T-helper 1 cell treated with Interleukin-12 subunit alpha and Interleukin-12 subunit beta and Interleukin-4 antibody, amounts not matched to agents 30 ng/mL and 1 ng/mL, for 36 hours (primary cell): ENCODE measurements around the gene LYL1. TPM values are rescaled to one million over a fixed set of nuclear protein-coding genes. Genes with fewer than 3 reads are reported as not detected.

ENCODE experiments used
- intact Hi-C: fragments of 100-400 bp; cut with micrococcal nuclease; formaldehyde crosslinking; loops from one replicate; pipeline ENCODE4 v1.15.1; 2024
- total RNA-seq: library from RNA; stranded (reverse); gene quantifications from 2 replicates; pipeline ENCODE4 v1.2.3, GENCODE V29; 2022

LYL1 gene
- total RNA-seq, 1 donor from 2014 or later: 4.2 TPM

DNA sequence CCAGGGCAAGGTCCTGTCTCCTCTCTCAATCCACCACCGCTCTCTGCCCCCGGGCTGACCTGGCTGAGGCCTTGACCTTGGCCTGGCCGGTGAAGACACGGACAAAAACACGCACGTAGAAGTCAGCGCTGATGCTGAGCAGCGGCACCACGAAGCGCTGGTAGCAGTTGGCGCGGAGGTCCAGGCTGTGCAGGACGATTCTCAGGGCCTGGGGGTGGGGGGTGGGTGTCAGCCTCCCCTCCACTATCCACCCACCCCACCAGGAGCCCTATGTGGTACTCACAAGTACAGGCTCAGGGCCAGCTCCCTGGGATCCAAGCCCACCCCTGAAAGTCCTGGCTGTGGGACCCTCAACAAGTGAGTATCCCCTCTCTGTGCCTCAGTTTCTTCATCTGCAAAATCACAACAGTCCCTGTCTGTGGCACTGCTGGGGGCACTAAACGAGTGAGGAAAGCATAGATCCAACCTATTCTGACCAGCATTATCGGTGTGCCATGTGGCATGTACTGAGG is 7.5 kb upstream of the LYL1 start:
- intact Hi-C loops: no loop called here

DNA sequence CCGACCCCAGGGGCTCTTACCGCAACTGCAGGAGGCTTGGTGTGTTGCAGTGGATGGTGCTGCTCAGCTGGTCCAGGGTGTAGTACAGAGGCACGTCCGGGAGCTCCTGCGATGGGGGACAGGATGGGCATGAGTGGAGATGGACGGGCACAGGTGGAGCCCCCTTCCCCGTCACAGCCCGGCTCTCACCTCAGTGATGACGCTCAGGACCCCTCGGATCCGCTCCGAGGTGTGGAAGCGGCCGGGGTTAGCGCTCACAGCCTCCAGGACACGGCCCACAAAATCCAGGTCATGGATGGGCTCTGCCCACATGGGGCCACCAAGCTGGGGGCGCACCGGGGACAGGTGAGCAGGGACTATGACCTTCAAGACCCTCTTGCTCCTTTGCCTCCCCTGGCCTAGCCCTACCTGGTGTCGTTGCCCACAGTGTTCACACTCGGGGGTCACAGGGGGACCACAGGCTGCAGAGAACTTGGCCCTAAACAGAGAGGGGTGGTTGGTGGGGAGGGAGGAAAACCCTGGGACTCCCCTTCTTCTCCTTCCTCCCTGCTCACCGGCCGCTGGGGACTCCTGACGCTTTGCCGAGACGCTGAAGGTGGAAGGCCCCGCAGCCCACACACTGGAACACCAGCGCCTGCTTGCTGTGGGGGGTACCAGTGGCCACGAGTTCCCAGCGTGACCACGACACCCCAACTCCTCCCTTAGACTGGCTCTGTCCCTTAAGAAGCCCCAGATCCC is 6.9 kb upstream of the LYL1 start:
- intact Hi-C loops: no loop called here

DNA sequence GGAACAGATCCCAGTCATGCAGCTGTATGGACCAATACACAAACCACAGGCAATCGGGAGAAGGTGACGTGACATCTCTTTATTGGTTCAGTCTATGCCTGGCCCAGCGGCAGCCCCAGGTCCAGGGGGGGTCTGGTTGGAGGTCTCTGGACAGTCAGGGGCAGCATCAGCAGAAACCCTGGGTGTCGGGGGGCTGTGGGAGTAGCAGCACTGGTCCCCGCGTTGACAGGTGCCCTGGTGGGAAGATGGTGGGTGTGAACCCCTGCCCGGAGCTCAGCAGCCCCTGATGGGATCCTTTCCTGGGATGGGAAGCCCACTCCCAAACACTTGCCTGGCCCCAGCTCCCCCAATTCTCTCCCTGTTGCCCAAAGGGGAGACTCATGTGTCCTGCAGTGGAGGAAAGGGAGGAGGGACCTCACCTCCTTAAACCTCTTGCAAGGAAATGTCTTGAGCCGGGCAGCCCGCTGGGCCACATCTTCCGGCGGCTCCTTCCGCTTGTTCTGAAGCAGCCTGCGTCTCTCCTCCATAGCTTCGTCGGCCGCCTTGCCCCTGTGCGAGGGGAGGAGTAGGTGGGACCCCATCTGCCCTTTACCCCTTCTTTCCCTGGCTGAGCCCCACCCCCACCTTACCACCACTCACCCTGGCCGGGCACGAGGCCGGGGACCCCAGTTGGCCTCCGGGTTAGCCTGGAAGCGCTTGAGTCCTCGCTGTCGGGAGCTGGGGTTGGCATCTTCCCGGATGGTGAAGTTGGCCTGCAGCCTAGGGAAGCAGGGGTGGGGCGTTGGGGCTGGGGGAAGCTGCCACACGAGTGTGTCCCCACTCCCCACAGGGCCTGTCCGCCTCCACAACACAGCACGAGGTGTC is 2.4 kb upstream of the LYL1 start:
- intact Hi-C loops: loop anchor here (1.0 to 5.0 kb wide), 4 partner anchors 11 to 213 kb away; partner anchors contain the start of genes GCDH, IER2, STX10 and TRMT1

DNA sequence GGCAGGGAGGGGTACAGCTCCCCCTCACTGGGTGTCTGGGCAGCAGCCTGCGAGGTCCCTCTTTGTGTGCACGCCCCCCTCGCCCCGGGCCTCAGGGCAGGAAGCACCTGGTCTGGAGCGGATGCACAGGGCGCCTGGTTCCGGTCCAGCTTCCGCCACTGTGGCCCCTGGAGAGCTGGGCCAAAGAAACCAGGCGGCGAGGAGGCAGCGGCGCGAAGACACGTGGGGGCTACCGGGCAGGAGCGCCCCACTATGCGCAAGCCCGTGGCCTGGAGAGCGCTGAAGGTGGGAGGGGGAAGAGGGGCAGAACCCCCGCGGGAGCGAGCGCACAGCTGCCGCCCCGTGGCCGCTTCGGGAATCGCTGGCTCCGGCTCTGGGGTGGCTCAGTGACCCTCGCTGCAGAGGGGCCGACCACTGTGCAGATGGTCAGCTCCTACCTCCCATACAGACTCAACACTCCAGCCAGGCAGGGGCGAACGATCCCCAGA is 1.7 kb upstream of the LYL1 start:
- intact Hi-C loops: loop anchor here (1.0 to 5.0 kb wide), 3 partner anchors 46 to 212 kb away; partner anchors contain the start of genes GCDH, IER2 and STX10

DNA sequence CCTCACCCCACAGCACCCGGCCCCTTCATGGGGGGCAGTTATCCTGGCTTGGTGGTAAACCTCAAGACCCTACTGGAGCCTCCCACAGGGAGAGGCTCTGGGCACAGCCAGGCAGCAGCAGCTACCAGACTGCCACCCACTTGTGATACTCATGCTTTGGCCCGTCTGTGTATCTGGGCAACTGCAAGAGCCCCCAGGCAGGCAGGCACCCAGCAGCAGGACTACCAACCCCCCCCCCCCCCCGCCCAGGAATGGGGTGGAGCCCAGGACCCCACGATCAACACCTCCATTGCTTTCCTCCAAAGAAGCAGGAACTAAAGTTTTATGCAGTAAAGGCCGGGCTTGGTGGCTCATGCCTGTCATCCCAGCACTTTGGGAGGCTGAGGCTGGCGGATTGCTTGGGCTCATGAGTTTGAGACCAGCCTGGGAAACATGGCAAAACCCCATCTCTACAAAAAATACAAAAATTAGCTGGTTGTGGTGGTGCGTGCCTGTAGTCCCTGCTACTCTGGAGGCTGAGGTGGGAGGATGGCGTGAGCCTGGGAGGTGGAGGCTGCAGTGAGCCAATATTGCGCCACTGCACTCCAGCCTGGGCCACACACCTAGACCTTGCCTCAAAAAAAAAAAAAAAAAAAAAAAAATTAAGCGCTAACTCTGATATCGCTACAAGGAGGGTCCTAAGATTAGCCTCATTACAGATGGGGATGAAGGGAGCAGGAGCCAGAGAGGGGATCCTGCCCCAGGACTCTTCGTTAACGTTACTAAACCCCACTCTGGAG is 1.1 kb upstream of the LYL1 start:
- intact Hi-C loops: loop anchor here (1.0 to 5.0 kb wide), 3 partner anchors 47 to 211 kb away; partner anchors contain the start of genes GCDH, IER2 and STX10

DNA sequence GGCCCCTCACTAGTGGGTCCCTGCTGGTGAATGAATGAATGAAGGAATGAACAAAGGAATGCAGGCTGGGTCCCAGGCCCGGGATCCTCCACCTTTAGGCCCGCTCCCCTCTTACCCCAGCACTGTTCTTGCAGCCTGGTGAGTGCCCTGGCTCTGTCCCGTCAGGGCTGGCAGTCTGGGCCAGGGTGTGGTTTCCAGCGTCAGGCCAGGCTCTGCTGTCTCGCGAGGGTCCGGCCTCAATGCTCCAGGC is 317 bp downstream of the LYL1 start:
- intact Hi-C loops: loop anchor here (5.0 kb wide), 1 partner anchor 210 kb away; the partner anchor contains the start of gene GCDH

DNA sequence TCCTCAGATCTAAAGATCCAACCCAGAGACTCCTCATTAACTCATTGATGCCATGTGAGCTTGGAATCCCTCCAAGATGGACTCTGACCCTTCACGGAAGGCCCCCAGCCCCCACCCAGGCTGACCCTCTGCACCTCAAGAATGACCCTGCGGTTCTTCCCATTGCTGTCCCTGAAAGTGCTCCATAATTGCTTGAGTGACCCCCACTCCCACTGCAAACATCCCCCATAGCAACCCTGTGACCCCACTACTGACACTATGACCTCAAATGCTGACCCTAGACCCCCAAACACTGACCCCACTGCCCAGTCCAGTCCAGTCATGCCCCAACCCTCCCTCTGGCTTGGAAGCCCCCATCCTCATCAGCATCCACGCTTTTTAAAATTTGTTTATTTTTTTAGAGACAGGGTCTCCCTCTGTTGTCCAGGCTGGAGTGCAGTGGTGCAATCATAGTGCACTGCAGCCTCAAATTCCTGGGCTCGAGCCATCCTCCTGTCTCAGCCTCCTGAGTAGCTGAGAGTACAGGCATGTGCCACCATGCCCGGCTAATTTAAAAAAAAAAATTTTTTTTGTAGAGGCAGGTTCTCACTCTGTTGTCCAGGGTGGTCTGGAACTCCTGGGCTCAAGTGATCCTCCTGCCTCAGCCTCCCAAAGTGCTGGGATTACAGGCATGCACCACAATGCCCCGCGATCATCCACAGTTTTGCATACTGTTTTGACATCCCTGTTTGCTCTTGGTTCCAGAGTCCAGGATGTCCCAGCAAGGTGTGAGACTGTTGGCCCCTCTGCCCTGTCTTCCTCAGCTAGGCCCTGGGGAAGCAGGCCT is 855 bp downstream of the LYL1 start:
- intact Hi-C loops: loop anchor here (5.0 kb wide), 1 partner anchor 210 kb away; the partner anchor contains the start of gene GCDH

DNA sequence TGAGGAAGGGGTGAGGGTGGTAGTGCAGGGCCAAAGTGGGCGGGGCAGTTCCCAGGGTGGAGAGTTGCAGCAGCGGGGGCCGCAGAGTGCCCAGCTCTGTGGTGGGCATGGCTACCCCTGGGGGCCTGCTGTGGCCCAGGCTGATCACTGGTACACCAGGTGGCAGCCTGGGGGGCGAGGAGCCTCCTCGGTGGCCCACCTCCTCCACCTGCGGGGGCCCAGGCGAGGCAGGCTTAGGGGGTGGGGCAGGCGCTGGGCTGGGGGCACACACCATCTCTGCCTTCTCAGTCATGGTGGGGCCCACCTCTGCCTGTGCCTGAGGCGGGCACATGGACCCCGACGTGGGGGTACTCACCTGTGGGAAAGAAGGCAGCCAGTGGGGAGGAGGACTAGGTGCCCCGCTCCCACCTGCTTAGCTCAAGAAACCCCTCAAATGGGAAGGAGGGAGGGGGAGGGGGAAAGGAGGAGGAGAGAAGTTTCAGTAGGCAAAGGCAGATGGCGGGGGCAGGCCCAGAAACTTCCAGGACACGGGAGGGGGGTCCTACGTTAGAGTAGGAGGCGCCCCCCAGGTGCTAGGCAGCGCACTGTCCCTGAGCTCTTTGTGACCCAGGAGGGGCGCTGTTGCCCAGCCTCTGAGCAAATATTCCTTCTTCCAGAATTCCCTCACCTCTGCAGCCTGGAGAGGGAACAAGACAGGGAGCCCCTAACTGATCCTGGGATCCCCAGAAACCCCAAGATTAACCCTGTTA is 1.6 kb downstream of the LYL1 start:
- intact Hi-C loops: loop anchor here (5.0 kb wide), 1 partner anchor 209 kb away; the partner anchor contains the start of gene GCDH

DNA sequence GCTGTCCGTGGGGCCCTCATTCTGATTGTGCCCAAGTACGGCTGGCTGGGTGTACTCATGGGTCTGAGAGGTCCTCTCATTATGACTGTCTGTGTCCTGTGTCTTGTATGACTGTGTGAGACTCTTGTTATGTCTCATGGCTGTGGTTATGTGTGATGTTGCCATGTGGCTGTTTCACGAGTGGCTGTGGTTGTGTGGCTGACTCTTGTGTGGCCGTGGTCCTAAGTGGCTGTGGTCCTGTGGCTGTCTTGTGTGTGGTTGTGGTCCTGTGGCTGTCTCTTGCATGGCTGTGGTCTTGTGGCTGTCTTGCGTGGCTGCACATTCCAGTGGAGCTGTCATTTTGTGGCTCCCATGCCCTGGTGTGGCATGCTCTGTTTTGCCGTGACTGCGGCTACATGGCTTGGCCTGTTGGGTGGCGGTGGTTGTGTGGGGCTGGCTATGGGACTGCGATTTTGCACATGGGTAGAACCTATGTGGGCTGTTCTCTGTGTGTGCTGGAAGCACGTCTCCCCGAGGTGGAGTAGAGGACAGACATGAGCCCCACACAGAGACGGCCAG is 2.5 kb downstream of the LYL1 start:
- intact Hi-C loops: loop anchor here (5.0 kb wide), 1 partner anchor 208 kb away; the partner anchor contains the start of gene GCDH

DNA sequence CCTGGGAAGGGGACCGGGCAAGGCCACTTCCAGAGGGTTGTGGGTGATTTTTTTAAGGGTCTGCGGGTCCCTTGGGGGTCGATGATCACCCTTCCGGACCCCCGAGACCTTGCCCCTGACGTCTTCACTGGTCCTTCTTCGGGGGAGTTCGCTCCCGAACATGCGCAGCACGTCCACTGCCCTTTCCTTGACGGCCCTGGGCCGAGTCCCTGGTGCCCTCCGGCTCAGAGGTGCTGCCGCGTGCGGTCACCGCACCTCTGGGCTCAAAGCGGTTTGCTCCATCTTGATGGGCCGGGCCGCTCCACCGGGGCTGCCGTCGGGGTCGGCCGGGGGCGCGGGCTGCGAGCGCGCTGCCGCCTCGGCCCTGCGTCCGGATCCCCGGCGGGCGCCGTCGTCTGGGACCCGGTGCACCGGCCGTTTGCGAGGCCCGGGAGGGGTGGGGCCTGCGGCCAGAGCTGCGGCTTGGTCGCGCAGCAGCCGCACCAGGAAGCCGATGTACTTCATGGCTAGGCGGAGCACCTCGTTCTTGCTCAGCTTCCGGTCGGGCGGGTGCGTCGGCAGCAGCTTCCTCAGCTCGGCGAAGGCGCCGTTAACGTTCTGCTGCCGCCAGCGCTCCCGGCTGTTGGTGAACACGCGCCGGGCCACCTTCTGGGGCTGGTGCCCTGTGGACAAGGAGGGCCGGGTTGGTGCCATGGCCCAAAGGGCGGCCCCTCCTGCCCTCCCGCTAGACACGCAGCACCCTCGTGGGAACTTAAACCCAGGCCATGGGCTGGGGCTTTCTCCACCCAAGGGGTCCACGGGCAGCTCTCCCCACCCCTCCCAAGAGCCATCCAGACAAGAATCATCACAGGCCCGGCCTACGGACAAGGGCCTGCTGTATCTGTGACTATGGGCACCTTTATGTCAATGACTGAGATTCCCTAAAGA is 3.3 kb downstream of the LYL1 start:
- intact Hi-C loops: loop anchor here (1.0 to 5.0 kb wide), 3 partner anchors 17 to 1677 kb away; partner anchors contain the start of genes MAST1 and TRMT1

DNA sequence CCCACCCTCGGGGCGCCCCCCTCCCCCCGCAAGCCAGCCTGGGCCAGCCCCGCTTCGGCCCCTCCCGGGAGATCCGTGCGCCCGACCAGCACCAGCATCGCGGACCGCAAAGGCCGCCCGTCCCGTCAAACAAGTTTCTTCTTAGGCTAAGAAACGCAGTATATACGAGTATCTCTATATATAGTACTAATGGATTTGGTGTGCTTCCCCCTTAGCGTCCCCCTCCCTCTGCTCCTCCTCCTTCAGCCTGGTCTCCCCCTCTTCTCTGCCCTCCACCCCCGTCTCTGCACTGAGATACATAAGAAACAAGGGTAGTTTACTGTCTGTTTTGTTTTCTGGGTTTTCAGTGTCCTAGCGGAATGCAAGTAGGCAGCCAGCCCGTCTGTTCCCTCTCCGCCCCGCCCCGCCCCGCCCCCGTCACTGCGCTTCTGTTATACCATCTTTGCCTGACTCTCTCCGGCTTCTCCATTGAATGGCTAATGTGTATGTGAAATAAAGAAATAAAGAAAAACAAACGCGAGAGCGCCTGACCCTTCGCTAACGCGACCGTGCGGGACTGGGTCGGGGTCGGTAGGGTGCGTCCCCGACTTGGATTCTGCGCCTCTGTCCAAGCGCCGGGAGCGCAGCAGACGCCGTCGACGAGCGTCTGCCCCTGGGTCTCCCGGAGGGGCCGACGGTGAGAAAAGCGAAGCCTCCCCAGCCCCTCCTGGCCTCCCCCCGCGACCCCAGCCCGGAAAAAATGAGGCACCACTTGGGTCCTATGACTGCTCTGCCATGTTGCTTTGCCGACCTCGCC is 4.2 kb downstream of the LYL1 start:
- intact Hi-C loops: loop anchor here (1.0 to 5.0 kb wide), 3 partner anchors 18 to 1676 kb away; partner anchors contain the start of genes MAST1 and TRMT1

DNA sequence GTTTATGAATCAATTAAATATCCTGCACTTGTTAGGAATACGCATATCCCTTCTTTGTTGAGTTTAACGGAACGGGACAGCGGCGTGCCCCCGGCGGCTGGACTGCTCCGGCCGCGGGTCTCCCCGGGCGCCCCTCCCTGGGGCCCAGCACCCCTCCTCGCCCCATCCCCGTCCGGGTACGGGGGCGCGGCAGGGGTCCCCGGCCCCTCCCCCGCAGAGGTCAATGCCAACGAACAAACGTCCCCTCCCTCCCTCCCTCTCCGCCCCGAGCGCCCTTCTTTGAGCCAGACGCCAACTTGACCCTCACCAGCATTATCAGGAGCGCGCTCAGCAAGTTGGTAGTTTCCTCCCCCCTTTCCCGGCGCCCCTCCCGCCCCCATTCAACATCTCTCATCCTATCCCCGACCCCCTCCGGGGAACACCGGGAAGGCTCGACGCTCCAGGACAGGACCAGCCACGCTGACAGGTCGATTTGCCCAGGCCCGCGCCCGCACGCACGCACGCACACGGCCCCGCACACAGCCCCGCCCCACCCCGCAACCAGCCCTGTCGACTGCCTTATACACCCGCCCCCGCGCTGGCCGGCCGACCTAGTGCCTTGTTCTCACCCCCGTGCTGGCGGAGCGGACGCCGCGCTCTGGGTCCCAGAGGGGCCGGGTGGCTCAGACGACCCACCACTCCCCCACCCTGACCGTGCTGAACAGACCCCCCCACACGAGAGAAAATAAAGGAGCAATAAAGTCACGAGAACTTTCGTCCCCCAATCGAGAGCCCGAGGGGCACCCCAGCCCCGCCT is 5.0 kb downstream of the LYL1 start:
- intact Hi-C loops: loop anchor here (2.0 to 5.0 kb wide), 3 partner anchors 85 to 1675 kb away; partner anchors contain the start of gene MAST1

DNA sequence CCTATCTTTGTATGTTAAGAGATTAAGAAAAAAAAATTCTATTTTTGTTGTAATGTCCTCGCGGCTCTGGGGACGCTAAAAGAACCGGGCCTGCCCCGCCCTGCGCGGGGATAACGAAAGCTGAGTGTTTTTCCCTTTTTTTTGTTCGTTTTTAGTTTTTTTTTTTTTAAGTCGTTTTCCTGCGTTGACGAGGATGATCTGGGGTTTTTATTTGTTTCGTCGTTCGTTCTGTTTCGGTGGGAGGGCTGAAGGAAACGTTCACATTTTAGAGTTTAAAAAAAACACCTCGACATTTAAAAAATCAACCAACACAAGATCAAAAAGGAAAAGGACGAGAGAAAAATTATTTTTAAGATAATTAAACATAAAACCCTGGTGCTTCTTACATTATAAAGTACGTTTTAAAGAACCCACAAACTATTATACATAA is 5.6 kb downstream of the LYL1 start:
- intact Hi-C loops: loop anchor here (2.0 to 5.0 kb wide), 3 partner anchors 84 to 1675 kb away; partner anchors contain the start of gene MAST1

DNA sequence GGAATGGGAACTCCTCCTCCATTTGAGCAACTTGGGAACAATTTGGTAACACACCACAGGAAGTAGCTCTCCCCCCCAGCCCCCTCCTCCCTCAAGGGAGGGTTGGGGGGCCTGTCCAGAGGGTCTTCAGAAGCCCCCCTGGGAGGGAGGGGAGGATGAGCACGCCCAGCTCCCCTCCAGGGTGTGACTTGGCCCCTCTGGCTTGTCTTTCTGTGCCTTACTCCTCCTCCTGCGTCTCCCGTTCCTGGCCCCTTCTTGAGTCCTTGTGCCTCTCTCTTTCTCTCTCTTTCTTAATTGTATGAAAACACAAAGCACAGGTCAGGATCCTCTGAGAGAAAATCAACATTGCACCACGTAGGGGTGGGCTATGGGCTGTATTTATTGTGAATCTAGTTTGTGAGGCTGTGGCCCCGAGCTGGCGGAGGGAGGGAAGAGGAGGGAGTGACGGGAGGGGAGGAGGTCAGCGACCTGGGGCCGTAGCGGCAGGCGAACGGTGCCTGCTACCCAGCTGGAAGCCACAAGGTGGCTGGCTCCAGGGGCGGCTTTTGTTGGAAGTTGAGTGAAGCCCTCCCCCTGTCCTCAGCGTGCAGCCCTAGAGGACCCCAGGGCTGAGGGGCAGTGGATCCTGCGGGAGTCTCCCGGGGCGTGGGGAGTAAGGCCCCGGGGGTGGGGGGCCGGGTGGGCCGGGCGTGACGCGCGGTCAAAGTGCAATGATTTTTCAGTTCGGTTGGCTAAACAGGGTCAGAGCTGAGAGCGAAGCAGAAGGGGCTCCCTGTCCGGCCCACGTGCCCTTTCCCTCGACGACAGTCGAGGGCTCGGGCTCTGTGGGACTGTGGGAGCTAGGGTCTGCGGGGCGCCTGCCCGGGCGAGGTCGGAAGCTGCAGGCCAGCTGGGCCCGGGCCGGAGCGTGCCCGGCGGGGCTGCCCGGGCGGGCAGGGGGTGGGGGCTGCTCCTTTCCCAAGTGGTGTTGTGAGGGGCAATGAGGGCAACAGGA is 6.4 kb downstream of the LYL1 start:
- intact Hi-C loops: loop anchor here (2.0 to 5.0 kb wide), 3 partner anchors 83 to 1674 kb away; partner anchors contain the start of gene MAST1
